Measurements from ENCODE around the gene EHMT1.

DNA sequence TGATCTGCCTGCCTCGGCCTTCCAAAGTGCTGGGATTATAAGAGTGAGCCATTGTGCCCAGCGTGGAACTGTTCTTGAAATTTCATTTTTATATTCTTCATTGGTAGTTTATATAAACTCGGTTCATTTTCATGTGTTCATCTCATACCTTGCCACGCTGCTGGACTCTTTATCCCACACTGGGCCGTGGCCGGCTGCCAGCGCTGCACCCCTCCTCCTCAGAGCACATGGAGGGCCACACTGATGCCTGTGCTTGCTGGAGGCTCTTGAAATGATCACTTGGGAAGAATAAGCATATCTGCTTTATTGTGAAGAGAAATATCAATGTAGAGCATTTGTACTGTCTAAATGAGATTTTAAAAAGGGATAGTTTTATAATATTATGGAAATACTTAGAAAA is 69.5 kb downstream of the EHMT1 start:
- TF ChIP-seq POLR2AphosphoS5 (IDR thresholded peaks at IDR 0.05; ENCODE audit: low read depth, low read length), result no peak
- TF ChIP-seq POLR2A (IDR thresholded peaks at IDR 0.05; ENCODE audit: low read depth, low read length), result no peak
